GM18858 (cell line): ENCODE data around the gene PPM1M.
"Not testable (repeated sequence)": the region's sequence is repeated elsewhere in the genome, so short reads cannot be mapped to it uniquely, and the experiment has no call there.

Experiments
- ATAC-seq: cut with Tn5 transposase; IDR thresholded peaks from one replicate; pipeline ENCODE4 v1.9.1; 2021; ENCODE audit not compliant: unreplicated experiment

PPM1M gene

DNA sequence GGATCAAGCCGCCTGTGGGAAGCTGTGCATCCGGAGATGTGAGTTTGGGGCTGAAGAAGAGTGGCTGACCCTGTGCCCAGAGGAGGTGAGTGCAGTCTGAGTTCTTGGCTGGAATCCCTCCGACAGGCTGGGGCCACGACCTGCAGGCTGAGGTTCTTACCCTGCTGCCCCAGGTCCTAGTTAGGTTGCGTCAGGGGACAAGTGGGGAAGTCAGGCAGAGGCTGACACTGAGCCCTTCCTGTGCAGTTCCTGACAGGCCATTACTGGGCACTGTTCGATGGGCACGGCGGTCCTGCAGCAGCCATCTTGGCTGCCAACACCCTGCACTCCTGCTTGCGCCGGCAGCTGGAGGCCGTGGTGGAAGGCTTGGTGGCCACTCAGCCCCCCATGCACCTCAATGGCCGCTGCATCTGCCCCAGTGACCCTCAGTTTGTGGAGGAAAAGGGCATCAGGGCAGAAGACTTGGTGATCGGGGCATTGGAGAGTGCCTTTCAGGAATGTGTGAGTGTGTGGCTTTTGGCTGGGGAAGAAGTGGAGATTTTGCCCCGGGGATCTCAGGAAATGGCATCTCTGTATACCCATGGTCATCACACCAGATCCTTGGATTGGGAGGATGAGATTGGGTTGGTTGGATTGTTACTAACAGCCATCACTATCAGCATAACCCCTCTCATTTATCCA lies 1.3 kb downstream of the PPM1M start:
- no peak for ATAC-seq

- no peak for ATAC-seq
These were observed 2.0 kb downstream of the PPM1M start for GRCh38 chr3:52247409-52248164.

DNA sequence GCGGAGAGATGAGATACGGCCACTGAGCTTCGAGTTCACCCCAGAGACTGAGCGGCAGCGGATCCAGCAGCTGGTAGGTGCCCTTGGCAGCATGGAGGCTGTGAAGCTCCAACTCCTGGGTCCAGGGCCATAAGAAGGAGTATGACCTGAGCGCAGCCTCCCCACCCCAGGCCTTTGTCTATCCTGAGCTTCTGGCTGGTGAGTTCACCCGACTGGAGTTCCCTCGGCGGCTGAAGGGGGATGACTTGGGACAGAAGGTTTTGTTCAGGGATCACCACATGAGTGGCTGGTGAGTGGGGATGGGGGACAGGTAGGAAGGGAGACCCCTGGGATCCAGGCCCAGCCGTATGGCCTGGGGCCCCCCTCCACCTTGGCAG lies 2.6 kb downstream of the PPM1M start:
- no peak for ATAC-seq

GRCh38 chr3:52248816-52249547 lies 3.4 kb downstream of the PPM1M start:
- ATAC-seq: no peak

DNA sequence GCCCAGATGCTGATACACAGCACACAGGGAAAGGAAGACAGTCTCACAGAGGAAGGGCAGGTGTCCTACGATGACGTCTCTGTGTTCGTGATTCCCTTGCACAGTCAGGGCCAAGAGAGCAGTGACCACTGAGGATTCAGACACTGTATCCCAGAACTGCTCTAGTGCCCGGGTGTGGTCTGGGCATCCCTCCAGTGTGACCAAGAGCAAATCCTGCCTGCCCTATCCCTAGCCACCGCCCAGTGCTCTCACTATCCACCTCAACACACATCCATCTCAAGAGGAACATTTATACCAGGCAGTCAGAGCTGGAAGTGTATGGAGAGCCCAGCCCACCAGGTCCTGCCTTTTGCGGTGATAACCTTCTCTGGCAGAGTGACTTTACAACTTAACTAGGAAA lies 4.1 kb downstream of the PPM1M start:
- ATAC-seq: no peak

DNA sequence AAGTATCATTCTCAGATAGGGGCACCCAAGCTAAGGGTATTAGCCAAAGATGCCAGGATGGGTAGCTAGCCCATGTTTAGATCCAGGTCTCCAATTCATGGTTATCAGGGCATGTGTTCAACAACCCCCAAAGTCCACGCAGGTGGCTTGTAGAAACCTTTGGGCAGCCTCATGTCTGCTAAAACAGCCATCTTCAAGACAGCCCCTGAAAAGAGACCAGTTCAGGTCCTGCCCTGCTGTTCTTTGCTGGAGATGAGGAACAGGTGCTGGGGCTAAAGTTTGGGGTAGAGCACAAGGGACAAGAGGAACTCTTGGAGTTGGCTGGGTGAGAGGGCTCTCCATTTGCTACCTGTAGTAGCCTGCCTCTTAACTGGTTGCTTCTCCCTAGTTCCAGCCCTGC lies 4.6 kb downstream of the PPM1M start:
- ATAC-seq: no peak

- ATAC-seq: peak; percentile 90
These were observed 8.1 kb downstream of the PPM1M start for GRCh38 chr3:52253314-52254304.

GRCh38 chr3:52254608-52255007 lies 9.0 kb downstream of the PPM1M start:
- ATAC-seq: no peak

DNA sequence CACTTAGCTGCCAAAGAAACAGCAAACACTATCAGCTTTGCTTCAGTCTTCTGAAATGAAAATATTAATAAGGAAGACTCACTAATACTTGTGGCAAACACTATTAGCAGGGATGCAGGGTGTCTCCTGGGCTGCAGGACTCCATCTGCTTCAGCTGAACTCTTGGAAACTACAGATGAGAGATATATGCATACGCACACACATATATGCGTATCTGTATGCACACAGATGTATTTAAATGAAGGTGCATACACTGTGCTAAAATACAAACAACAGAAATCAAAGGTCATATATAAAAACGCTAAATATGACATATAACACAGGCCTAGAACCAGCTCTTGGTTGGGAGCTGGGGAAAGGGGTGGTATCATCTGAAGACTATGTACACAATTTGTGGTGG lies 10.6 kb downstream of the PPM1M start:
- ATAC-seq: no peak

- no peak for ATAC-seq
These were observed 11.1 kb downstream of the PPM1M start for GRCh38 chr3:52256622-52257021.

DNA sequence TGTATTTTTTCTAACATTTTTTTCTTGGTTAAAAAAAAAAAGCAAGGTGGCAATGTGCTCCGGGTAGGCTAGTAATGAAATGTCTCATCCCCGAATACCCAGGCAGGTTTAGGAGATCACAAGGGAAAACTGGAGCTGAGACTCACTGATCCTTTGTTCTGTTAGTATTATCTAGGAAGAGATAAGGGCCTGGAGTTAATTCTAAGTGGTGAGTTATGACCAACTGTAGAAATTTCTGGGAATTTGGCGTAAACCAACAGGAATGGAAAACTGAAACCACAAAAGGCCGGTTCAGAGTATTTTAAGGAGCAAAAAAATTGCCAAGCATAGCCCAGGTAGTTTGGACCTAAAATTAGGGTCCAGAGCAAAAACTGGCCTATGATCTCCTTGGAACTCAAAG lies 12.4 kb downstream of the PPM1M start:
- no peak for ATAC-seq

- ATAC-seq: no peak
These were observed 13.5 kb downstream of the PPM1M start for GRCh38 chr3:52259035-52259434.

DNA sequence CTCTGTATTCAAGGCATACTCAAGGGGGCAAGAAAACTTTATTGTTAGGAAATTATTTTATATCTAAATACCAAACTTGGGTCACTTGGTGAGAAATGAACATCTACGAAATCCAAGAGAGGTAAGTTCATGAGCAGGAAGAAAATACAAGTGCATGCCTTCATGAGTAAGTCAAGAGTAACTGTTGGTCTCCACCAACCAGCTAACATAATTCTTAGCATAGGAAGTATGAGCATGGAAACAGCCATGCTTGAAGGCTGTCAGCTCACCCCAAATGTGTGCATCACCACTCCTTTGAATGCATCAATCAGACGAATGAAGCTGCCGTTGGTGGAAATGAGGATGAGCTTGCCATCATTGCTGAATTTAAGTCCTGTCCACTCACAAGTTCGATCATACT lies 13.9 kb downstream of the PPM1M start:
- ATAC-seq: no peak

- ATAC-seq: no peak
These were observed 16.9 kb downstream of the PPM1M start for GRCh38 chr3:52262447-52262846.

DNA sequence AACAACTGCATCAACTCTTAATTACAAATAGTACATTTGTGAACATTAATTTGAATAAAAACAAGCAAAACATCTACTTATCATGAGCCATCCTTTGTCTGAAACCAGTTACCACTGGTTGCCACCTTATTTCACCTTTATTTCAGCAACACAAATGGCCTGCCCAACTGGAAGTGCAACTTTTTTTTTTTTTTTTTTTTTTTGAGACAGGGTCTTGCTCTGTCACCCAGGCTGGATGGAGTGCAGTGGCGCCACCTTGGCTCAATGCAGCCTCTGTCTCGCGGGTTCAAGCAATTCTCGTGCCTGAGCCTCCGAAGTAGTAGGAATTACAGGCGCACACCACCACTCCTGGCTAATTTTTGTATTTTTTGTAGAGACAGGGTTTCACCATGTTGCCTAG lies 19.8 kb downstream of the PPM1M start:
- ATAC-seq: no peak

DNA sequence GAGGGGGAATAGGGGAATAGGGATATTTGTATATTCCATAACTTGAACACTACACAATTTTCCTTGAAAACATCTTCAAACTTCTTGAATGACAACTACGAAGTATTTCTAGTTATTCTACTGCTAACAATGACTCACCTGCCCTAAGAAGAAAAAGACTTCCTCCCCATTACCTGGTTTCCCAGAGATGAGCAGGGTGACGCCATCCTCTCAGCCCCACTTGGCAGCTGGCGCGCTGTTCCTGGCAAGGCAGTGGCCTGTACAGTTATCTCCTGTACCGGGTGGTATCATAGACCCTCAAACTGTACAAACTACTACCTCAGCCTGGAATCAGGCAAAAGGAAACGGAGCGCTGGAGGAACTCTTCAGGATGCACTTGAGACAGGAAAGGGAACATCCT lies 22.5 kb downstream of the PPM1M start:
- ATAC-seq: no peak

DNA sequence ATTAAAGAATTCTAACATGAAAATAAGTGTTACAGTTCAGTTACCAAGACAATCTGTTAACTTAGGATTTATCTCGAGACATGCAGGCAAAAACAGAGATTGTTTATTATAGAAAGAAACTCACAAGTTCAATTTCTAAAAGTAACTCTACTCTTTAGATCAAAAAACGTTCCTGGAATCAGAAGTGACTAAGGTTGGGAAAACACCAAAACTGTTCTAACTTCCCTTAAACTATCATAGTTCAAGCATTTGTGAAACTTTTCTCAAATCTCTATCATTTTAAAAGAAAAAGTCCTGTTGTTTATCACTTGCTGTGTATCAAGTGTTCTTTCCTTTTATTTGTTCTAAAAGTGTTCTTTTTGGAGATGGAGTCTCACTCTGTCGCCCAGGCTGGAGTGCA lies 24.2 kb downstream of the PPM1M start:
- ATAC-seq: no peak

GRCh38 chr3:52270252-52270754 lies 24.7 kb downstream of the PPM1M start:
- no peak for ATAC-seq

DNA sequence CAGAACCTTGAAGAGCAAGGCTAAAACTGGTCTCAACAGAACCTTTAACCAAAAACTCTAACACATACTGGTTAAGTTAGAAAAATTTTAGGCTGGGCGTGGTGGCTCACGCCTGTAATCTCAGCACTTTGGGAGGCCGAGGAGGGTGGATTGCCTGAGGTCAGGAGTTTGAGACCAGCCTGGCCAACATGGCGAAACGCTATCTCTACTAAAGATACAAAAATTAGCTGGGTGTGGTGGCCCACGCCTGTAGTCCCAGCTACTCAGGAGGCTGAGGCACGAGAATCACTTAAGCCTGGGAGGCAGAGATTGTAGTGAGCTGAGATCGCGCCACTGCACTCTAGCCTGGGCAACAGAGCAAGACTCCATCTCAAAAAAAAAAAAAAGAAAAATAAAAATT lies 26.6 kb downstream of the PPM1M start:
- ATAC-seq: not testable (repeated sequence)

DNA sequence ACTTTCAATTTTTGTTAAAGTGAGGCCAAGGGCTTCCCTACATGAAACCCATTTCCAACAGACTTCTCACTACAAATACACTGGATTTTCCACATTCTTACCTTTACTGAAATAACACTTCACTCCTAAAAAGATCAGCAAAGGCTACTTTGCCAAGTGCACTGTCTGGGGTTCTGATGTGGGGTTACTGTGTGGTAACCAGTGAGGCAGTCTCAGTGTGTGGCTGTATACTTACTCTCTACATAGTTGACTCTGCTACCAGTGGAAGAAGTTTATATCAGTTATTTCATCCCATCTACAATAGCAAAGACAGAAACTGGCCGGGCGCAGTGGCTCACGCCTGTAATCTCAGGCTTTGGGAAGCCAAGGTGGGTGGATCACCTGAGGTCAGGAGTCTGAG lies 27.3 kb downstream of the PPM1M start:
- ATAC-seq: no peak

- ATAC-seq: not testable (repeated sequence)
These were observed 29.2 kb downstream of the PPM1M start for GRCh38 chr3:52274781-52275180.
